GM19397 (cell line): Measurements from ENCODE around the gene NOX5.

Experiments
- ATAC-seq: cut with Tn5 transposase; IDR thresholded peaks from one replicate; pipeline ENCODE4 v1.9.1; 2021; ENCODE audit warnings: mild to moderate bottlenecking, moderate library complexity; ENCODE audit not compliant: unreplicated experiment

NOX5 gene

GRCh38 chr15:69080295-69081248, 66.1 kb downstream of the NOX5 start:
- ATAC-seq = no peak

DNA sequence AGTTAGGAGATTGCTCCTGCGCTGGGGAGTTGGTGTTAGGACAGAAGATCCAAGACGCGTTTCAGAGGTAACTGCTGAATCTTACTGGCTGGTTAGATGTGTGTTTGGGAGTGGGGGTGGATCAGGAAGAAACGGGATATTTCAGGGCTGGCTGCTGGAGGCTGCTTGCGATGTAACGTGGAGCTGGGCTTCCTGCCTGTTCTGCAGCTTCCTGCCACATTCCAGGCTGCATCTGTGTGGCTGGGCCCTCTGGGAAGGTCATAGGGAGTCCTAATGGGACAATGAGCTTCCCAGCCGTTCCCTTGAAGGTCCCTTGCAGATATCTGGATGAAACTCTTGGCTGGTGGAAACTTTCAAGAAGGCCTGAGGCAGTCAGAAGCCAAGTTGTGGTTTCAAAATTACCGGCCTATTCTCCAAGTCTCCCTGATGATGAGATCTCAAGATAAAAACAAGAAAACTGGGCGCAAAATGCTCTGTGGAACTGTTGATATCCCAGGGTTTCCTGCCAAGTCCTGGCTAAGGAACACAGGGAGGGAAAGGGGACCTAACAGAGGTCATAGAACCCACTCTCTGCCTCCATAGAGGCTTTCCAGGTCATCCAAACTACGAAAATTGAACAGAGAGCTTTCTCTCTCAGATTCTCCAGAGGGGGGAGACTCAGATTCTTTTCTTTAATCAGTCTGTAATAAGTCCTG, 67.0 kb downstream of the NOX5 start:
- ATAC-seq = no peak

- no peak for ATAC-seq
Measured at GRCh38 chr15:69082021-69082502, 67.6 kb downstream of the NOX5 start.

- ATAC-seq = no peak
Measured at GRCh38 chr15:69082554-69082953, 68.1 kb downstream of the NOX5 start.

GRCh38 chr15:69084404-69085030, 70.0 kb downstream of the NOX5 start:
- ATAC-seq = no peak

DNA sequence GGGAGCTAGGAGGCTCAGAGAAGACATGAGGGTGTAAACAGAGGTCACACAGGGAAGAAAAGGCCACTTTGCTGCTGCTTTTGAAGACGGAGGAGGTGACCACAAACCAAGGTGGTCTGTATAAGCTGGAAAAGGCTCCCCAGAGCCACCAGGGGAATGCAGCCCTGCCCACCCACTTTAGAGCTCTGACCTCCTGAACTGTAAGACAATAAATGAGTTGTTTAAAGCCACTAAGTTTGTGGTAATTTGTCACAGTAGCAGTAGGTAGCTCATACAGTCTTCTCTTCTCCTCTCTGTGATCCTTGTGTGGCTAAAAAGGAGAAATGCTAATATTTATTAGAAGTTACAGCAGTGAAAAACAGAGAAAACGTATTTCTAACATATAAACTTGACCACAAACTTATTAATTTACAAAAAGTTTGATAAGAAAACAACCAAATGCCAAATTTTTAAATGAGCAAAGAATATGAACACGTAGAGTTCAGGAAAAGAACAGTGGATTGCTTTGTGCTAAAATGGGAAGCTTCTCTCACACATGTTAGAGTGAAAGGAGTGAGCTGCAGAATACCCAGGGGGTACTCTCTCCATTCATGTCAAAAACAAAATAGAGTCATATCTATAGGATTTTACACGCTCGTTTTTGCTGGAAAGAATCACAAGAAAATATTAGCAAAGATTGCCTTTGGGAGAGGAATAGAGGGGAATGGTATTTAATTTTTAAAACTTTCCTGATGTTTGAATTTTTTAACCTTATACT, 71.0 kb downstream of the NOX5 start:
- no peak for ATAC-seq

GRCh38 chr15:69086427-69087204, 72.1 kb downstream of the NOX5 start:
- no peak for ATAC-seq

DNA sequence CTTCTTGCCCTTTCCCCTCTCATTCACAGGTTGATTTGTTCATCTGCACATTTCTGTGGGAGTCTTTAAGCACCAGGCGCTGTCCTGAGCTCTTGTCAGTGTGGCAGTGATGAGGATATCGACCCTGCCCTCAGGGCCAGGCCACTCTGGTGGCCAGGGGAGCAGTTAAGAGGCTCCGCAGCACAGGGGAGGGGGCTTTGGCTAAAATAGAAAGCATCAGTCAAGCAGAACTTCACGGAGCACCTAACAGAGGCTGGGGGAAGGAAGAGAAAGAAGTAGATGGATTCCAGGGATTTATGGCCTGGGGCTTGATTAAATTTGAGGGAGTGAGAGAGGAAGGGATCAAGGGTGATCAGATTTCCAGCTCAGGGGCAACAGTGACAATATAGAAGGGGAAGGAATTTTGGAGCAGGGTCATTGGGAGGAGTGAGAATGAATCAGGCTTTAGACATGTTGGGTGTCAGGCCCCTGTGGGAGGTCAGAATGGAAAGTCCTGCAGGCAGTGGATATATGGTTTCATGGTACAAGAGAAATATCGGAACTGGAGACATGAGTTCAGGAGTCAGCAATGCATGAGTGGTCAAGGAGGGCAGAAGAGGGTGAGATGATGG, 73.0 kb downstream of the NOX5 start:
- ATAC-seq = no peak

DNA sequence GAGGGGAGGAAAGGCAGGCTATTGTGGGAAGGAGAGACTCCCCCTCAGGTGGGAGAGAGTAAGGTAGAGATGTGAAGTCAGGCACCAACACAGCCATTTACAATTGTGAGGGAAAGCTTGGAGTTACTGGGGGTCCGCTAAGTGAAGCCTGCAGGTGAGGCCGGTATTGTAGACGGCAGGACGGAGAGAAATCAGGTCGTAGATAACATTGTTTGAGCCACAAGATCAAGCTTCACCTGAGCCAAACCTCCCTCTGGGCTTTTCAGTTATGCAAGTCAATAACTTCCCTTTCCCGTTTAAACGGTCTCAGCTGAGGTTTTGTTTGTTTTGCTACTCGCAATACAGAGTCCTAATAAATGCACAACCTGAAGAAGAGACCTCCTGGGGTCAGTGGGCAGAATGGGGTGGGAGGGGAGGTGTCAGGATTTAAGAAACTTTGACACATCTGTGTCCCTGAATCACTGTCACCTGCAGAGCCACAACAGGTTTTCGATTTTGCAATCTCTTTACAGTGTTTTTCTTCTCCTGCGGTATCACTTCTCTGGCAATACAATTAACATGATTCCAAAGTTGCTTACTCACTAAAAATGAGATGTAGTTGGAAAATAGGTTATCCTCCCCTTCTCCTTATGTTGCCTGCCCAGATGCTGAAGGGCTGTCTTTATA, 73.9 kb downstream of the NOX5 start:
- ATAC-seq = no peak

DNA sequence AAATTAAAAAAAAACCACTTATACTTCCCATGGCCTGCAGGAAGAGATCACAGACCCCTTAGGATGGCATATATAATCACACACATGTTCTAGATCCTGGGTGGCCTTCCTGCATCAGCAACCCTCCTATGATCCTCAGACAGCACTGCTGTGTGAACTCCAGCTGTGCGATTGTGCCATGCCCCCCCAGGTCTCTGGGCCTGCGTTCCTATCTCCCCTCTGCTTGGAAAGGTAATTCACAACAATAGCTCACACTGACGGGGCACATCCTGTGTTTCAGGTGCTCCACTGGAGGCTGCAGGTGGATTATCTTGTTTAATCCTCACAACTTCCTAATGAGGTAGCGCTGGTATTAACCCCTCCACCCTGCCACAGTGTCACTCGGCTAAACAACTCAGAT, 74.8 kb downstream of the NOX5 start:
- ATAC-seq = no peak

DNA sequence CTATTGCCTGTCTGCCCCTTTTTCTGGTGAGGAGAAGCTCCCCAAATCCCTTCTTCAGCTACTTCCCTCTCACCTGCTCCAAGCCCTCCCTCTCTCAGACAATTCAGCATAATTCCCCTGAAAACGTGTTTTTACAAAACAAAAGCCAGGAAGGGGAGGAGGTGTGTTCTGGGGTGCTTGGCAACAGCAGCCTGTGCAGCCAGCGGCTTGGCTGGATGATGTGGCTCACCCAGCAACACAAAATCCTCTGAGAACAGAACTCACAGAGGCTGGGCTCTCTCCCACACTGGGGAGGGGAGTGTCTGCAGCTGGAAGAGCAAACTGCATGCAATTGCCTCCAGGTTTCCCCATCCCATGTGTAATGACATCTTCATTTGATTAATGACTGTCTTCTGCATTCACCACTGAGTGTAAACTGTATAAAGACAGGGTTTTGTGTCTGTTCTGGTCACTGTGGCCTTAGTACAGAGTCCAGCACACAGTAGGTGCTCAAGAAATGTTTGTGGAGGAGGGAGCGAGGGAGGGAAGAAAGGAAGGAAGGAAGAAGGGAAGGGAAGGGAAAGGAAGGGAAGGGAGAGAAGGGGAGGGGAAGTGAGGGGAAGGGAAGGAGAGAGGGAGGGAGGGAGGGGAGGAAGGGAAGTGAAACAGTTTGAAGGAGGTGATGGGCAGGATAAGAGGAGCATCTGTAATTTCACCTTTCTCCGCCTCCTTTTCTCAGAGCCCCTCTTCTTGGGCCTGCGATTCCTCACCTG, 75.9 kb downstream of the NOX5 start:
- no peak for ATAC-seq

GRCh38 chr15:69091654-69092053, 77.2 kb downstream of the NOX5 start:
- ATAC-seq = no peak

- no peak for ATAC-seq
Measured at GRCh38 chr15:69092159-69092558, 77.7 kb downstream of the NOX5 start.

DNA sequence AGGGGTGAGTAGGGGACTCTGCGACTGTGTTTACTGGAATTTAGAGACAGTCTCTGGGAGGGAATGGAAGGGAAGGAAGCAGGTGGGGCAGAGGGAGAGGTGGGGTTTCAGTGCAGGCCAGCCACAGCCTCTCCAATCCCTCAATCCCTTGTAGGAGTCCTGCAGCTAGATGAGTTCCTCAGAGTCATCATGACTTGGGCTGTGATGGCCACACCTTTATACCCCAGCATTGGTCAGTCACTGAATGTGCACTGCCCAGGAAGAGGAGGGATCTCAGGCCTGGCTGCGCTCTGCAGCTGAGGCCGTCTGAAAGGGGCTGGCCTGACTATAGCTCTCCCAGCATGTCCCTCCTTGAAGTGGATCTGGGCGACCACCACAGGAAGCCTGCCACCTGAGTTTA, 78.6 kb downstream of the NOX5 start:
- no peak for ATAC-seq

DNA sequence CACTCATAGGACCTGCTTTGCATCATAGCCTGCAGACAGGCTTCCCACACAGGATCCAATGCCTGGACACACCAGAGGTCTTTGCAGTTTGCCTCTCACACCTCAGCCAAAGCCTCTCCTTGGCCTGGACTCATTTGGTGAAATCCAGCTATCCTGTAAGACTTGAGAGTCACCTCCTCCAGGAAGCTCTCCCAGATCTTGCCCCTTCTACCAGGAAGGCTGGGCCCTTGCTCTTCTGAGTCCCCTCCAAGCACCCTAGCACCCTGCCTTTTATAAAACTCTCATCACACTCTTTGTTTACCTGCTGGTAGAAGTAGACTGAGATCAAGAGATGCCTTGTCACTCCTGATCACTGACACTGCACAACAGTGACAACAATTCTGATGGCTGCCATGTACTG, 79.1 kb downstream of the NOX5 start:
- no peak for ATAC-seq

GRCh38 chr15:69094124-69094921, 79.8 kb downstream of the NOX5 start:
- ATAC-seq = no peak

DNA sequence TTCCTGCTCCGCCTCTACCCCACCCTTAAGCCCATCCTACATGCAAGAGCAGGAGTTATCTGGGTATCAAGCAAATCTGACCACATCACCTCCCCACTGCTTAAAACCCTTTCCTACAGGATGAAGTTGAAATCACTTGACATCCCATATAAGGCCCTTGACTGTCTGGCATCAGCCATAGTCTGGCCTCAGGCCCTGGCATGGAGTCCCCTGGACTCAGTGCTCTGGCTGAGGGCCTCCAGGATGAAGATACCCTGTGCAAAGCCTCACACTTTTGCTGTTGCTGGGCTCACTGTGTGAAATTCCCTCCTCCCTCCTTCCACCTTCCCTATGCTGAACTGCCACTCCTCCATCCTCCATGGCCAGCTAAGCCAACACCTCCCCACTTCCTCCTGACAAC, 80.8 kb downstream of the NOX5 start:
- no peak for ATAC-seq

DNA sequence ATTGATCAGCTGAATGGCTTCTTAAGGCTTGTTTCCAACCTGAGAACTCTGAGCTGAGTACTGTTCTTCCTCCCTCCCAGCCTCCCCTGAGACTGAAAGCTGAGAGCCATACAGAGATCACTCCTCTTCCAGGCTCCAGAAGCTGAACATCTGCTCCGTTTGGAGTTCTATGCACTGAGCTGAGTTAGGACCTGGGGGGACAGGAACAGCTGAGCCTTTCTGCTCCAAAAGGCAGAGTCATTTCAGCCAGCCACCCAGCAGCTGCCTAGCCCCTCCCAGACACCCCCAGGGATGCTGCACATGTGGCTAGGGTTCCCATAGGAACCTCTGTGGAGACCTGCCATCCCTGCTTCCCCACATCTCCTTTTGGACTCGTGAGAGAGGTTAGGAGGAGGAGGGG, 81.7 kb downstream of the NOX5 start:
- ATAC-seq = no peak
